GM19035 (cell line): ENCODE results near the gene STUB1.
A peak's percentile ranks its signal among the peaks of the same experiment; 100 is the strongest.

Experiments used
- ATAC-seq: cut with Tn5 transposase; IDR thresholded peaks from one replicate; pipeline ENCODE4 v1.9.1; 2021; ENCODE audit not compliant: unreplicated experiment

The STUB1 gene

GRCh38 chr16:643050-643368 lies 37.2 kb upstream of the STUB1 start:
- ATAC-seq = no peak

GRCh38 chr16:644556-644955 lies 35.7 kb upstream of the STUB1 start:
- no peak for ATAC-seq

- no peak for ATAC-seq
These were observed 34.1 kb upstream of the STUB1 start for GRCh38 chr16:645852-646678.

- no peak for ATAC-seq
These were observed 33.5 kb upstream of the STUB1 start for GRCh38 chr16:646679-647172.

- ATAC-seq = no peak
These were observed 32.9 kb upstream of the STUB1 start for GRCh38 chr16:647173-647902.

GRCh38 chr16:648071-648780 lies 32.0 kb upstream of the STUB1 start:
- ATAC-seq = no peak

GRCh38 chr16:648781-649589 lies 31.2 kb upstream of the STUB1 start, which contains the start of gene WDR90:
Gene WDR90, plus strand, starts transcription at chr16:649365. Its CDS starts 52 bp downstream, at chr16:649417.
- peak; percentile 78 for ATAC-seq

- peak; percentile 12 for ATAC-seq
These were observed 30.6 kb upstream of the STUB1 start for GRCh38 chr16:649631-650030.

GRCh38 chr16:651844-652243 lies 28.4 kb upstream of the STUB1 start:
- no peak for ATAC-seq

- ATAC-seq = no peak
These were observed 27.5 kb upstream of the STUB1 start for GRCh38 chr16:652454-653305.

GRCh38 chr16:654034-654433 lies 26.2 kb upstream of the STUB1 start:
- no peak for ATAC-seq

GRCh38 chr16:657487-657886 lies 22.7 kb upstream of the STUB1 start:
- no peak for ATAC-seq

- ATAC-seq = no peak
These were observed 21.3 kb upstream of the STUB1 start for GRCh38 chr16:658679-659571.

GRCh38 chr16:659618-660017 lies 20.6 kb upstream of the STUB1 start:
- ATAC-seq = no peak

- no peak for ATAC-seq
These were observed 20.1 kb upstream of the STUB1 start for GRCh38 chr16:660132-660458.

GRCh38 chr16:660459-661183 lies 19.6 kb upstream of the STUB1 start:
- ATAC-seq = peak; percentile 52

GRCh38 chr16:661184-661821 lies 18.9 kb upstream of the STUB1 start:
- peak; percentile 21 for ATAC-seq

GRCh38 chr16:662095-662494 lies 18.1 kb upstream of the STUB1 start:
- no peak for ATAC-seq
